SK-N-SH (cell line): Measurements from ENCODE around the gene SPEM3. TPM values are rescaled to one million over a fixed set of nuclear protein-coding genes. Genes with fewer than 3 reads are reported as not detected.

Experiments used
- CTCF ChIA-PET: fragments of 300-600, 350-600 bp; formaldehyde crosslinking; extraction: SDS; loops from one replicate; lab custom pipeline; 2021; lab: Yijun Ruan, JAX
- POLR2A ChIA-PET: fragments of 350-600 bp; sonication (Branson Sonifier 250); formaldehyde crosslinking; extraction: SDS; loops from one replicate; lab custom pipeline; 2020; ENCODE audit warnings: antibody characterized with exemption, inconsistent platforms; lab: Yijun Ruan, JAX
- DNase-seq: peaks from one replicate; pipeline ENCODE4 v3.0.0; 2012
- H2AFZ ChIP-seq: fragments of 200-600 bp; sonication (generic); 2 replicates; pipeline ENCODE4 v1.8.1; 2016; ENCODE audit warnings: antibody characterized with exemption, mild to moderate bottlenecking, low read depth
- H3F3A ChIP-seq: fragments of 200-600 bp; sonication (generic); replicated peaks from 2 replicates; pipeline ENCODE3; 2016; ENCODE audit warnings: antibody characterized with exemption, mild to moderate bottlenecking; ENCODE audit not compliant: insufficient read depth
- H3K27ac ChIP-seq, 2 experiments: fragments of 200-500 bp in 1 of 2; fragments of 200-600 bp in 1 of 2; sonication (Bioruptor generic) in 1 of 2; sonication (generic), shearing (Covaris generic) in 1 of 2; 2 replicates each; pipeline versions ENCODE4 v1.5.1 to v1.6.1; 2014 to 2016; ENCODE audit warnings: low read depth in 2 of 2, inconsistent platforms in 1 of 2, low read length in 1 of 2, mild to moderate bottlenecking in 1 of 2, mixed read lengths in 1 of 2
- H3K27me3 ChIP-seq: fragments of 200-600 bp; sonication (generic), shearing (Covaris generic); 2 replicates; pipeline ENCODE4 v1.6.1; 2016; ENCODE audit warnings: mixed run types; ENCODE audit not compliant: insufficient read depth
- H3K36me3 ChIP-seq, 2 experiments: fragments of 200-500 bp in 1 of 2; fragments of 200-600 bp in 1 of 2; sonication (Bioruptor generic) in 1 of 2; sonication (generic) in 1 of 2; replicated peaks in 1 of 2; 2 replicates each; pipeline versions ENCODE3 to v1.5.1; 2014 to 2016; ENCODE audit warnings: low read length in 1 of 2, mild to moderate bottlenecking in 1 of 2; ENCODE audit not compliant: insufficient read depth in 2 of 2, control insufficient read depth in 1 of 2
- H3K4me1 ChIP-seq, 2 experiments: fragments of 200-500 bp in 1 of 2; fragments of 200-600 bp in 1 of 2; sonication (Bioruptor generic) in 1 of 2; sonication (generic), shearing (Covaris generic) in 1 of 2; 2 replicates each; pipeline versions ENCODE4 v1.5.1 to v1.6.1; 2014 to 2016; ENCODE audit warnings: low read depth in 1 of 2, low read length in 1 of 2, mixed run types in 1 of 2; ENCODE audit not compliant: insufficient read depth in 2 of 2, control insufficient read depth in 1 of 2
- H3K4me2 ChIP-seq: fragments of 200-600 bp; sonication (generic), shearing (Covaris generic); 2 replicates; pipeline ENCODE4 v1.6.1; 2017; ENCODE audit warnings: mixed run types
- H3K4me3 ChIP-seq, 2 experiments: fragments of 200-500 bp in 1 of 2; fragments of 200-600 bp in 1 of 2; sonication (Bioruptor generic) in 1 of 2; sonication (generic), shearing (Covaris generic) in 1 of 2; 2 replicates each; pipeline versions ENCODE4 v1.5.1 to v1.8.1; 2014 to 2016; ENCODE audit warnings: low read depth in 2 of 2, inconsistent platforms in 1 of 2, low read length in 1 of 2, mild to moderate bottlenecking in 1 of 2, mixed read lengths in 1 of 2, moderate library complexity in 1 of 2
- H3K79me2 ChIP-seq: fragments of 200-600 bp; sonication (generic); 2 replicates; pipeline ENCODE4 v1.8.1; 2017; ENCODE audit warnings: mild to moderate bottlenecking; ENCODE audit not compliant: insufficient read depth
- H3K9ac ChIP-seq: fragments of 200-600 bp; sonication (generic); 2 replicates; pipeline ENCODE4 v1.6.1; 2017; ENCODE audit warnings: mixed run types
- H3K9me2 ChIP-seq: fragments of 200-600 bp; sonication (generic); 2 replicates; pipeline ENCODE4 v1.6.1; 2017; ENCODE audit warnings: mixed run types
- H3K9me3 ChIP-seq: fragments of 200-600 bp; sonication (generic); 2 replicates; pipeline ENCODE4 v1.6.1; 2017; ENCODE audit warnings: mixed run types, mild to moderate bottlenecking, moderate library complexity
- H4K20me1 ChIP-seq: fragments of 200-600 bp; sonication (generic); 2 replicates; pipeline ENCODE4 v1.6.1; 2017; ENCODE audit warnings: mild to moderate bottlenecking, mixed run types; ENCODE audit not compliant: insufficient read depth
- CHD2 ChIP-seq: fragments of 150-350 bp; IDR thresholded peaks from 2 replicates; pipeline ENCODE4 v1.6.1; 2018; ENCODE audit warnings: low read length; ENCODE audit not compliant: partially characterized antibody
- FOSL2 ChIP-seq: IDR thresholded peaks from 2 replicates; pipeline ENCODE4 v1.4.0; 2012; ENCODE audit warnings: low read depth, mild to moderate bottlenecking, moderate library complexity, borderline replicate concordance
- GATA2 ChIP-seq: sonication (generic); formaldehyde crosslinking; IDR thresholded peaks from 2 replicates; pipeline ENCODE4 v1.5.0; 2020; ENCODE audit warnings: mild to moderate bottlenecking, missing genetic modification reagents
- JUND ChIP-seq: IDR thresholded peaks from 2 replicates; pipeline ENCODE4 v1.4.0; 2012
- NRF1 ChIP-seq: IDR thresholded peaks from 2 replicates; pipeline ENCODE4 v1.6.1; 2012; ENCODE audit warnings: low read depth, mild to moderate bottlenecking, low read length
- TCF12 ChIP-seq: IDR thresholded peaks from 2 replicates; pipeline ENCODE4 v1.4.0; 2012
- YY1 ChIP-seq: IDR thresholded peaks from 2 replicates; pipeline ENCODE4 v1.4.0; 2012; ENCODE audit warnings: low read depth, mild to moderate bottlenecking
- WGBS: methylation state at CpG from one replicate; pipeline ENCODE4 v1.1.6; 2017; ENCODE audit warnings: low lambda C conversion rate; 5-methylcytosine and 5-hydroxymethylcytosine counted together
- polyA plus RNA-seq, 3 experiments: library from polyadenylated mRNA; depleted of rRNA; stranded (reverse); fragments of >200 nt; gene quantifications; 2 replicates each; pipeline ENCODE4 v1.2.3, GENCODE V29; 2012
- TF ChIP-seq, protein P1 (sequence below): IDR thresholded peaks from 2 replicates; pipeline ENCODE4 v1.6.1; 2012; ENCODE audit warnings: mild to moderate bottlenecking, low read depth, low read length, moderate library complexity
- TF ChIP-seq, protein P2 (sequence below): fragments of 200-600 bp; sonication (generic); IDR thresholded peaks from 2 replicates; pipeline ENCODE4 v1.6.1; 2017; ENCODE audit warnings: antibody characterized with exemption, mild to moderate bottlenecking, moderate library complexity
- TF ChIP-seq, protein P3 (sequence below): IDR thresholded peaks from 2 replicates; pipeline ENCODE4 v1.4.0; 2012; ENCODE audit warnings: low read depth

The SPEM3 gene
- polyA plus RNA-seq, 1 of the 3 experiments (the other 2 are of a cell fraction), result not detected

DNA sequence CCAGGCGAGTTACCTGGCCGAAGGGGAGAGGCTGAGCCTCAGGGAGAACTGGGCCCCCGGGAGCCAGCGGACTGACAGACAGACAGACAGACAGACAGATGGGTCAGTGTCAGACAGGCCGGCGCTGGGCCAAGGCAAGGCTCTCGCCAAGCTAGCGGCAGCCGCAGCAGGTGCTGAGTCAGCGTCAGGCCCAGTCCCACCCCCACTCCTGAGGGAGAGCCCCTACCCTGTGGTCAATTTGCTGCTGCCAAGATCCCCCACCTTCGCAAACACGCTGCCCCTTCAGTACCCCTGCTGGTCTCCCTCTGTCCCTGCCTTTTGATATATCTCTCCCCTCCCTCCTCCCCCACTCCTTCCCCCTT, 12.2 kb downstream of the SPEM3 start (continued):
- TF ChIP-seq, protein P1, sequence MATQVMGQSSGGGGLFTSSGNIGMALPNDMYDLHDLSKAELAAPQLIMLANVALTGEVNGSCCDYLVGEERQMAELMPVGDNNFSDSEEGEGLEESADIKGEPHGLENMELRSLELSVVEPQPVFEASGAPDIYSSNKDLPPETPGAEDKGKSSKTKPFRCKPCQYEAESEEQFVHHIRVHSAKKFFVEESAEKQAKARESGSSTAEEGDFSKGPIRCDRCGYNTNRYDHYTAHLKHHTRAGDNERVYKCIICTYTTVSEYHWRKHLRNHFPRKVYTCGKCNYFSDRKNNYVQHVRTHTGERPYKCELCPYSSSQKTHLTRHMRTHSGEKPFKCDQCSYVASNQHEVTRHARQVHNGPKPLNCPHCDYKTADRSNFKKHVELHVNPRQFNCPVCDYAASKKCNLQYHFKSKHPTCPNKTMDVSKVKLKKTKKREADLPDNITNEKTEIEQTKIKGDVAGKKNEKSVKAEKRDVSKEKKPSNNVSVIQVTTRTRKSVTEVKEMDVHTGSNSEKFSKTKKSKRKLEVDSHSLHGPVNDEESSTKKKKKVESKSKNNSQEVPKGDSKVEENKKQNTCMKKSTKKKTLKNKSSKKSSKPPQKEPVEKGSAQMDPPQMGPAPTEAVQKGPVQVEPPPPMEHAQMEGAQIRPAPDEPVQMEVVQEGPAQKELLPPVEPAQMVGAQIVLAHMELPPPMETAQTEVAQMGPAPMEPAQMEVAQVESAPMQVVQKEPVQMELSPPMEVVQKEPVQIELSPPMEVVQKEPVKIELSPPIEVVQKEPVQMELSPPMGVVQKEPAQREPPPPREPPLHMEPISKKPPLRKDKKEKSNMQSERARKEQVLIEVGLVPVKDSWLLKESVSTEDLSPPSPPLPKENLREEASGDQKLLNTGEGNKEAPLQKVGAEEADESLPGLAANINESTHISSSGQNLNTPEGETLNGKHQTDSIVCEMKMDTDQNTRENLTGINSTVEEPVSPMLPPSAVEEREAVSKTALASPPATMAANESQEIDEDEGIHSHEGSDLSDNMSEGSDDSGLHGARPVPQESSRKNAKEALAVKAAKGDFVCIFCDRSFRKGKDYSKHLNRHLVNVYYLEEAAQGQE, result no peak
- peak; percentile 3; the same call in 1 of the 2 replicates for TF ChIP-seq TCF12
- TF ChIP-seq FOSL2, result 0 out of 2 replicates have a peak, but pooled peaks have one; percentile 16
- no peak for TF ChIP-seq NRF1
- TF ChIP-seq, protein P2, sequence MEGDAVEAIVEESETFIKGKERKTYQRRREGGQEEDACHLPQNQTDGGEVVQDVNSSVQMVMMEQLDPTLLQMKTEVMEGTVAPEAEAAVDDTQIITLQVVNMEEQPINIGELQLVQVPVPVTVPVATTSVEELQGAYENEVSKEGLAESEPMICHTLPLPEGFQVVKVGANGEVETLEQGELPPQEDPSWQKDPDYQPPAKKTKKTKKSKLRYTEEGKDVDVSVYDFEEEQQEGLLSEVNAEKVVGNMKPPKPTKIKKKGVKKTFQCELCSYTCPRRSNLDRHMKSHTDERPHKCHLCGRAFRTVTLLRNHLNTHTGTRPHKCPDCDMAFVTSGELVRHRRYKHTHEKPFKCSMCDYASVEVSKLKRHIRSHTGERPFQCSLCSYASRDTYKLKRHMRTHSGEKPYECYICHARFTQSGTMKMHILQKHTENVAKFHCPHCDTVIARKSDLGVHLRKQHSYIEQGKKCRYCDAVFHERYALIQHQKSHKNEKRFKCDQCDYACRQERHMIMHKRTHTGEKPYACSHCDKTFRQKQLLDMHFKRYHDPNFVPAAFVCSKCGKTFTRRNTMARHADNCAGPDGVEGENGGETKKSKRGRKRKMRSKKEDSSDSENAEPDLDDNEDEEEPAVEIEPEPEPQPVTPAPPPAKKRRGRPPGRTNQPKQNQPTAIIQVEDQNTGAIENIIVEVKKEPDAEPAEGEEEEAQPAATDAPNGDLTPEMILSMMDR, result peak; percentile 12; the same call in 1 of the 2 replicates
- TF ChIP-seq CHD2, result no peak
- TF ChIP-seq GATA2, result no peak

DNA sequence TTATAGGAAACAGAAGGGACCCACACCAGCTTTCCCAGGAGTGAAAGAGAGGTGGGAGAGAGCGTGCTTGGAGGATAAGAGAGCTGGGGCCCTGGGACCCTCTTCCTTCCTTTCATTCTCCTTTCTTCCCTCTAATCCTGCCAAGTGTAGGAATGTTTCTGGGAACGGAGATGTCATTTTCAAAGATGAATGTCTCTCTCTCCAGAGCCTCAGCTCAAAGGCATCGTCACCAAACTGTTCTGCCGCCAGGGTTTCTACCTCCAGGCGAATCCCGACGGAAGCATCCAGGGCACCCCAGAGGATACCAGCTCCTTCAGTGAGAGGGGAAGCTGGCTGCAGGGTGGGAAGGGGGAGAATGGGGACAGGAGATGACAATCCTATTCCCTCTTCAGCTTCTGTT, 12.6 kb downstream of the SPEM3 start:
- H2AFZ ChIP-seq, result no peak overlapping the region
- H3K9ac ChIP-seq, result no peak overlapping the region
- peak overlapping the region in 1 of 2 experiments; percentile 97; a peak in 2 of 4 replicates for H3K27ac ChIP-seq
- POLR2A ChIA-PET, result interaction anchor here (0.7 to 3.3 kb wide), 9 partner anchors 9 to 766 kb away, joined by 3 to 19 read pairs (median 4); partner anchors contain the start of genes NEURL4, POLR2A, TMEM256 and ZBTB4
- peak overlapping the region; percentile 95; the same call in 1 of the 2 replicates for H3K4me2 ChIP-seq
- peaks cover 7 to 28% of the 10 kb centered on the region in 2 experiments; a peak in 2 of 4 replicates for H3K4me1 ChIP-seq
- H4K20me1 ChIP-seq, result no peaks in the 10 kb centered on the region
- H3K36me3 ChIP-seq, result peaks cover 0 to 4% of the 10 kb centered on the region in 2 experiments
- H3F3A ChIP-seq, result peaks cover 18% of the 10 kb centered on the region
- no peak for DNase-seq
- TF ChIP-seq, protein P3, sequence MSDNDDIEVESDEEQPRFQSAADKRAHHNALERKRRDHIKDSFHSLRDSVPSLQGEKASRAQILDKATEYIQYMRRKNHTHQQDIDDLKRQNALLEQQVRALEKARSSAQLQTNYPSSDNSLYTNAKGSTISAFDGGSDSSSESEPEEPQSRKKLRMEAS, result 0 out of 2 replicates have a peak, but pooled peaks have one; percentile 4
- TF ChIP-seq YY1 (no peak), JUND (0 out of 2 replicates have a peak, but pooled peaks have one; percentile 1)
- H3K9me2 ChIP-seq, result no peaks in the 10 kb centered on the region
- no peaks in the 10 kb centered on the region for H3K9me3 ChIP-seq
- 83% methylated on average over 7 of the region's 7 CpGs for WGBS
- H3K4me3 ChIP-seq, result peak overlapping the region in 1 of 2 experiments; percentile 67; a peak in 1 of 4 replicates
- CTCF ChIA-PET, result interaction anchor here (0.7 to 1.6 kb wide), 6 partner anchors 12 to 119 kb away, joined by 3 to 11 read pairs (median 4); no protein-coding TSS in a partner anchor
- no peaks in the 10 kb centered on the region for H3K27me3 ChIP-seq
- H3K79me2 ChIP-seq, result 0 out of 2 replicates have a peak, but pooled peaks cover 4% of the 10 kb centered on the region
